Mammary epithelial cell (primary cell): ENCODE data around the gene MAST4.

Experiments
- CTCF ChIP-seq, 2 donors: IDR thresholded peaks in 1 of 2; conservative IDR thresholded peaks in 1 of 2; 2 replicates each; pipeline ENCODE4 v1.5.1; 2011 to 2012; ENCODE audit warnings: inconsistent platforms in 2 of 2, low read length in 2 of 2, mild to moderate bottlenecking in 2 of 2, control low read depth in 1 of 2, low read depth in 1 of 2; ENCODE audit not compliant: insufficient read depth in 1 of 2; ENCODE audit errors: extremely low read depth in 1 of 2
- EZH2 ChIP-seq: IDR thresholded peaks from 2 replicates; pipeline ENCODE4 v1.6.1; 2012; ENCODE audit warnings: low read length, inconsistent platforms, borderline replicate concordance

GRCh38 chr5:66722686-66723085 lies 126.5 kb downstream of the MAST4 start:
- no peak for TF ChIP-seq CTCF (conservative IDR thresholded peaks at IDR 0.05 in 1 of 2, IDR thresholded peaks at IDR 0.05 in 1 of 2; ENCODE audit: extremely low read depth in 1 of 2, insufficient read depth in 1 of 2, low read depth in 1 of 2, low read length in 2 of 2)
- no peak for TF ChIP-seq EZH2
